Upper lobe of left lung (tissue), 4 donors: ENCODE results near the gene TNC.

Source experiments
- CTCF ChIP-seq, 6 experiments: fragments of 450-650 bp in 4 of 6; fragments of 200-600 bp in 2 of 6; sonication (generic) in 2 of 6; IDR thresholded peaks; one replicate each; pipeline ENCODE4 v1.5.1; 2016 to 2019; ENCODE audit warnings: antibody characterized with exemption in 6 of 6
- POLR2A ChIP-seq, 4 donors: fragments of 450-650 bp; IDR thresholded peaks; one replicate each; pipeline ENCODE4 v1.5.1; 2016 to 2017; ENCODE audit warnings: antibody characterized with exemption in 4 of 4, mild to moderate bottlenecking in 2 of 4
- POLR2AphosphoS5 ChIP-seq, 2 donors: sonication (generic); formaldehyde crosslinking; IDR thresholded peaks; one replicate each; pipeline ENCODE4 v1.5.1; 2017; ENCODE audit warnings: antibody characterized with exemption in 2 of 2

DNA sequence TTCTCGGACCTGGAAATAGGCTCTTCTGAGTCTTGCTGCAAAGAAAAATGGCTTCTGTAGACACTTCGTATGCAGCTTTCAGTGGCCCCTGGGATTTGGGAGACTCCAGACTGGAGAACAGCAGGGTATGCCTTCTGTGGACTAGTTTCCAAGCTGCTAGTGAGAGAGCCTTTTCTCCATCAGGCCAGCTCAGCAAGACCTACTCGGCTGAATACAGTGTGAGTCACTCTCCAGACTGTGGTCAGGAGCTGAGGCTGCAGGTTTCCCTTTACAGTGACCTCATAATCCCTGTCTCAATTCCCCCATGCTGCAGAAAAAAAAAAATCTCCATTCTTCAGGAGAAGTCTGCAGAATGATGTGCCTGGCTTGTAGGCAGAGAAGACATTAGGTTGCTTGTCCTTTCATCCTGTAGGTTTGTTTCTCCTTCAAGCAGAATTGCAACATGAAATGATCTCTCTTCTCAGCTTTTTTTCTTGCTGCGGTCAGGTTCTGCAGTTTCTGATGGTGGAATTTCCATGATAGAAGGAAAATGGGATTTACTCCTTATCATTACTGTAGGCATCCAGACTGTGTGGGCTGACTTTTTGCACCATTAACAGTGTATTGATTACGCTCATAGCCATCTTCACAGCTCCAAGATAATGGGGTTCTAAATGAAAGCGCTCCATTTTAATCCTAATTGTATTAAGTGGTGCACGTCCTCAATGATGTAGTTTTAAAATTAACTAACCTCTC lies 109.3 kb downstream of the TNC start:
- TF ChIP-seq CTCF (IDR thresholded peaks at IDR 0.05) = no peak
- TF ChIP-seq POLR2A (IDR thresholded peaks at IDR 0.05) = no peak
- TF ChIP-seq POLR2AphosphoS5 (IDR thresholded peaks at IDR 0.05) = no peak
